GM12864 (cell line): ENCODE results near the gene MAN1A2.
A peak's percentile ranks its signal among the peaks of the same experiment; 100 is the strongest.

Experiments used
- DNase-seq: peaks from one replicate; pipeline ENCODE4 v3.0.0-alpha.2; 2011; ENCODE audit warnings: low read depth
- H3K4me3 ChIP-seq: 2 replicates; pipeline ENCODE4 v1.5.1; 2011; ENCODE audit warnings: mild to moderate bottlenecking, low read depth, low read length, control low read depth
- CTCF ChIP-seq: IDR thresholded peaks from 2 replicates; pipeline ENCODE4 v1.5.1; 2011; ENCODE audit warnings: low read depth, mild to moderate bottlenecking, moderate library complexity, low read length, control low read depth, inconsistent platforms; ENCODE audit errors: missing control alignments

MAN1A2 gene

GRCh38 chr1:117527566-117528102 is 160.4 kb downstream of the MAN1A2 start:
- TF ChIP-seq CTCF = no peak
- no peak overlapping the region for H3K4me3 ChIP-seq
- no peak for DNase-seq

GRCh38 chr1:117529683-117530082 is 162.4 kb downstream of the MAN1A2 start:
- no peak for DNase-seq
- no peak for TF ChIP-seq CTCF
- no peak overlapping the region for H3K4me3 ChIP-seq

GRCh38 chr1:117531222-117531621 is 164.0 kb downstream of the MAN1A2 start:
- H3K4me3 ChIP-seq = no peak overlapping the region
- DNase-seq = no peak
- no peak for TF ChIP-seq CTCF

GRCh38 chr1:117534995-117535467 is 167.8 kb downstream of the MAN1A2 start:
- peak; percentile 80 for TF ChIP-seq CTCF
- H3K4me3 ChIP-seq = no peak overlapping the region
- peak; percentile 55 for DNase-seq

GRCh38 chr1:117535821-117536220 is 168.6 kb downstream of the MAN1A2 start:
- DNase-seq = no peak
- no peak overlapping the region for H3K4me3 ChIP-seq
- no peak for TF ChIP-seq CTCF

- H3K4me3 ChIP-seq = no peak overlapping the region
These were observed 170.2 kb downstream of the MAN1A2 start for GRCh38 chr1:117537291-117537920.

More at GRCh38 chr1:117537291-117537920, 170.2 kb downstream of the MAN1A2 start:
- no peak for DNase-seq
- no peak for TF ChIP-seq CTCF
